Small intestine (tissue), 7 donors: ENCODE results near the gene ZNF516. TPM values are rescaled to one million over a fixed set of nuclear protein-coding genes. Genes with fewer than 3 reads are reported as not detected.

ENCODE experiments used
- DNase-seq, 2 donors: peaks; one replicate each; pipeline versions ENCODE4 v3.0.0 to v3.0.0-alpha.2; 2013
- FAIRE-seq: peaks from 2 replicates; lab custom pipeline; 2012; peaks lifted over from hg19 to GRCh38; lab: Jason Lieb, UNC
- H3K27ac ChIP-seq, 3 donors: one replicate each; pipeline ENCODE4 v1.5.1; 2013; ENCODE audit warnings: low read length in 2 of 3, mild to moderate bottlenecking in 2 of 3, control low read depth in 1 of 3, inconsistent platforms in 1 of 3, low read depth in 1 of 3, moderate library complexity in 1 of 3
- H3K27me3 ChIP-seq, 3 donors: one replicate each; pipeline ENCODE4 v1.6.1; 2013; ENCODE audit warnings: low read length in 3 of 3, inconsistent platforms in 1 of 3; ENCODE audit not compliant: control insufficient read depth in 3 of 3, insufficient read depth in 3 of 3
- H3K36me3 ChIP-seq, 3 donors: one replicate each; pipeline ENCODE4 v1.6.1; 2013; ENCODE audit warnings: low read length in 3 of 3, inconsistent platforms in 1 of 3, low read depth in 1 of 3, mild to moderate bottlenecking in 1 of 3, moderate library complexity in 1 of 3; ENCODE audit not compliant: control insufficient read depth in 3 of 3, insufficient read depth in 2 of 3
- H3K4me1 ChIP-seq, 3 donors: one replicate each; pipeline ENCODE4 v1.6.1; 2013; ENCODE audit warnings: low read length in 2 of 3, inconsistent platforms in 1 of 3, low read depth in 1 of 3, mild to moderate bottlenecking in 1 of 3, moderate library complexity in 1 of 3; ENCODE audit not compliant: control insufficient read depth in 3 of 3, insufficient read depth in 2 of 3
- H3K4me3 ChIP-seq, 3 donors: one replicate each; pipeline ENCODE4 v1.5.1; 2013; ENCODE audit warnings: low read length in 3 of 3, control low read depth in 1 of 3, inconsistent platforms in 1 of 3, low read depth in 1 of 3, mild to moderate bottlenecking in 1 of 3, moderate library complexity in 1 of 3
- H3K9me3 ChIP-seq, 2 donors: one replicate each; pipeline ENCODE4 v1.6.1; 2013; ENCODE audit warnings: low read depth in 1 of 2, low read length in 1 of 2; ENCODE audit not compliant: control insufficient read depth in 2 of 2, insufficient read depth in 1 of 2
- WGBS, 3 donors: extraction: QIAGEN DNeasy Blood & Tissue Kit; methylation state at CpG; one replicate each; pipeline ENCODE4 v1.1.7; 2013; 5-methylcytosine and 5-hydroxymethylcytosine counted together
- polyA plus RNA-seq, 4 donors: library from polyadenylated mRNA; stranded (reverse) in 3 of 4; unstranded in 1 of 4; fragments of 200-250 nt in 3 of 4; fragments of 120-200 nt in 1 of 4; gene quantifications; one replicate each; pipeline versions ENCODE4 v1.2.1 to v1.2.3, GENCODE V29; 2013
- donor health status: healthy with polysubstance abuse.
- donor health status: control.
- donor health status: control.
- donor health status: Bipolar disorder and iron deficiency.
- donor health status: healthy.

The ZNF516 gene
- polyA plus RNA-seq, 4 donors = 4.6 to 15.9 (median 6.5) TPM

DNA sequence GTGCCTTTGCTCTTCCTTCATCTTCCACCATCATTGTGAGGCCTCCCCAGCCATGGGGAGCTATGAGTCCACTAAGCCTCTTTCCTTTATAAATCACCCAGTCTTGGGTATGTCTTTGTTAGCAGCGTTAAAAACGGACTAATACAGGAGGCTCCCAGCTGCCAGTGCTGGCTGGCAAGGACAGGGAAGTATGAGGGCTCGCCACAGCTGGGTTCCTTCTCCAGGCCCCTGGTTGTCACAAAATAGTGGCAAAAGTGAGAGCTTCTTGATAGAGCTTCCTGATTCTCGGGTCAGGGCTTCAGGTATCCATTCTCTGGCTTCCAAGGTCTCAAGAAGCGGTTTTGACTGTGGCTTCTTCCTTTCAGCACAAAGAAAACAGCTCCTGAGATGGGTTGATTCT is 85.0 kb downstream of the ZNF516 start:
- WGBS, 3 donors = 87 to 99% (median 90%) methylated on average over 5 of the region's 5 CpGs
- no peak overlapping the region for H3K4me3 ChIP-seq
- H3K36me3 ChIP-seq = peaks cover 0 to 45% (median 0%) of the 10 kb centered on the region in 3 donors
- H3K4me1 ChIP-seq = no peaks in the 10 kb centered on the region
- H3K9me3 ChIP-seq = peaks cover 0 to 9% of the 10 kb centered on the region in 2 donors
- no peaks in the 10 kb centered on the region for H3K27me3 ChIP-seq
- no peak overlapping the region for H3K27ac ChIP-seq
- FAIRE-seq = no peak
- DNase-seq = no peak

DNA sequence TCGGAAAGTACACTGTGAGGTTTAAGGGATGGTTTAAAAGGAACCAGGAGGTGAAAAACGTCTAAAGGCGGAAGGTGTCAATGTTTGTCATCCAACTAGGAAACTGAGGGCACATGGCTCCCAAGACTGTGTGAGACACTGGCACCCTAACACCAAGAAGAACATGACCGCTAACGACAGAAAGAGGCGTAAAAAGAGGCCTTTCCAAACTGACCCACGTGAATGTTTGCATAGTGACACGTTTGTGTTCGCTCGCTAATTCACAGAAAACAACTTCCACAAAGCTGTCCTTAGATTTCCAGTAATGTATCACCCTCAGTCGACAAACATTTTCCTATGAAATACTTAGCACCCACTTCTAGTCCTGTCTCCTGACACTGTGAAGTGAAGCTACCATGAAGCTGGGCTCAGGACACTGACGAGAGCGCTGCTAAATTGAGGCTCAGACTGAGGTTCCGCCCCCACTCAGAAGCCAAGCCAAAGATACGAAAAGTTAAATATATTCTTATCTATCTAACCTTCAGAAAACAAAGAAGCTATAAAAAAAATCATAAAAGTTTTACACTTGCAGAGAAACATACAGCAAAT is 86.5 kb downstream of the ZNF516 start:
- 76 to 85% (median 85%) methylated on average over 15 of the region's 15 CpGs for WGBS, 3 donors
- H3K4me1 ChIP-seq = no peaks in the 10 kb centered on the region
- H3K4me3 ChIP-seq = no peak overlapping the region
- H3K27me3 ChIP-seq = no peaks in the 10 kb centered on the region
- peaks cover 0 to 54% (median 0%) of the 10 kb centered on the region in 3 donors for H3K36me3 ChIP-seq
- H3K27ac ChIP-seq = no peak overlapping the region
- DNase-seq (no peak), FAIRE-seq (no peak)
- H3K9me3 ChIP-seq = peaks cover 0 to 9% of the 10 kb centered on the region in 2 donors

DNA sequence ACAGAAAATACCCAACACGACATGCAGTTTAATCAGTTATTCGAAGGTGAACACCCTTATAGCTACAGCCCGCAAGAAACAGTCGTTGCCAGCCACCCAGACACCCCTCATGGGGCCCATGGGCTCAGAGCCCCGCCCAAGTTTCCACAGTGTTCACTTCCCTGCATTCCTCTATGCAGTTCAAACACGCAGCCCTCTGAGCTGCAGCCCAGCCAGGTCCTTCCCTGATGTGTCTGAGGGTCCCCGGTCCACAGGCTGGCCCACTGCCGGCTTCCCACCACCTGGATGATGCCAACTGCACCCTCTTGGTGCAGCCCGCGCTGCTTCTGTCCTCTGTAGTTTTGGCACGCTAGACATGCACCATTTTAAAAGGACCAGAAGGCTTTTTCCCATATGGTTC is 87.4 kb downstream of the ZNF516 start:
- 85 to 93% (median 88%) methylated on average over 11 of the region's 11 CpGs for WGBS, 3 donors
- Histone ChIP-seq H3K4me3 (no peak overlapping the region), H3K27ac (no peak overlapping the region), H3K36me3 (peaks cover 0 to 57% (median 0%) of the 10 kb centered on the region in 3 donors), H3K9me3 (peaks cover 0 to 9% of the 10 kb centered on the region in 2 donors), H3K27me3 (no peaks in the 10 kb centered on the region), H3K4me1 (no peaks in the 10 kb centered on the region)
- no peak for DNase-seq
- FAIRE-seq = no peak

DNA sequence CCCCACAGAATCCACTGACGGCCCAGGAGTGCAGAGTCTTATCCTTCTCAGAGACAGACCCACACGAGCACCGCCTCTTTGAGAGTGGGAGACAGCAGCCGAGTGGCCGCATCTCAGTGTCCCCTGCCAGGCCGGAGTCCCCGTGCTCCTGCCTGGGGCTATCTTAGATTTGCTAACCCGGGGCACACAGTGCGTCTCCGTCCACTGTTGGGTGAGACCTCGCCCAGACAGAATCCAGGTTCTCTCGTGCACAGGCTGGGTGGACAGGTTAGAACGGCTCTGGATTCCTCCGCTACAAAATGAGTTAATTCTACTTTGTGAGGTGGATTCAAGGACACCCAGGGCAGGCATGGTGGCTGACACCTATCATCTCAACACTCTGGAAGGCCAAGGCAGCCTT is 88.3 kb downstream of the ZNF516 start:
- FAIRE-seq = no peak
- no peak overlapping the region for H3K4me3 ChIP-seq
- no peaks in the 10 kb centered on the region for H3K4me1 ChIP-seq
- WGBS, 3 donors = 93 to 97% (median 96%) methylated on average over 14 of the region's 14 CpGs
- no peak overlapping the region for H3K27ac ChIP-seq
- DNase-seq = no peak
- H3K27me3 ChIP-seq = no peaks in the 10 kb centered on the region
- peaks cover 0 to 9% of the 10 kb centered on the region in 2 donors for H3K9me3 ChIP-seq
- peaks cover 0 to 59% (median 0%) of the 10 kb centered on the region in 3 donors for H3K36me3 ChIP-seq

DNA sequence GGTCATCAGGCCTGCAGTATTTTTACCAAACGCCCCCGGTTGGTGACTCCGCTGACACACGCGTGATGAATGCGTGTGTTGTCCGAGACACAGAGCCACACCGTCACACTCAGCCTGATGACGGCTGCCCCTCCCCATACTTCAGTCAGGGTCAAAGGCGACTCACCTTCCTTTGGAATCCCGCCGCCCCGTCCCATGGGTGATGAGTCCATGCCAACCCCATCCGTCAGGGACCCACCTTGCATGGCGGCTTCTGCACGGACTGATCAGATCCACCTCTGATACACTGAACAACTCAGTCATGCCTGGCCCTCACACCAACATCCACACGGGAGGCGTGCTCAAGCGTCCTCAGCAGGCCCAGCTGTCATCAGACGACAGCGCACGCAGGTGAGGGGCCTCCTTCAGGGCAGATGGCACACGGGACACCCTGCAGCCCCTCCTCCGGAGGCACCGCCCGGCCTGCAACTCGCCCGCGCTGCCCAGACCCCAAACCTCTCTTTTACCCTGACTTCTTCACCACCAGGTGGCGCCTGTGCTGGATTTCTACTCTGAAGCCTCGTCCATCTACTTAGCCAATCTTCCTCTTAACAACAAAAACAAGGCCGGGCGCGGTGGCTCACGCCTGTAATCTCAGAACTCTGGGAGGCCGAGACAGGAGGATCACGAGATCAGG is 89.2 kb downstream of the ZNF516 start:
- H3K27ac ChIP-seq = no peak overlapping the region
- H3K36me3 ChIP-seq = peaks cover 0 to 62% (median 0%) of the 10 kb centered on the region in 3 donors
- no peaks in the 10 kb centered on the region for H3K4me1 ChIP-seq
- H3K9me3 ChIP-seq = peaks cover 0 to 9% of the 10 kb centered on the region in 2 donors
- DNase-seq (no peak), FAIRE-seq (no peak)
- 79 to 86% (median 85%) methylated on average over 37 of the region's 37 CpGs for WGBS, 3 donors
- no peak overlapping the region for H3K4me3 ChIP-seq
- H3K27me3 ChIP-seq = no peaks in the 10 kb centered on the region

DNA sequence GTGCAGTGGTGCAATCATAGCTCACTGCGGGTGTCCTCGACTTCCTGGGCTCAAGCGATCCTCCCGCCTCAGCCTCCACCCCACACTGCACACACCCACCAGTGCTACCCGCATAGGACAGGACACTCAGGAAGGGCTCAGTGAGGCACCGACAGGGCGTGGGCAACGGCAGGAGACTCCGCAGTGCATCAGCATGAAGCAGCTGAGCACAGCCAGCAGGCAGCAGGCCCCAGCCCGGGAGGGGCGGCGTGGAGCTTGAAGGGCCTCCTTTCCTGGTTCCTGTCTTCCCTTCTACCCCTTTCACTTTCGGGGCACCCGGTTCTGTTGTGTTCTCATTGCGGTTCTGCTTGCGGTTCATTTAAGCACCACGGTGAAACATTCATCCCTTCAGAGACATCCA is 89.8 kb downstream of the ZNF516 start:
- Histone ChIP-seq H3K4me3 (no peak overlapping the region), H3K36me3 (peaks cover 0 to 61% (median 0%) of the 10 kb centered on the region in 3 donors), H3K4me1 (no peaks in the 10 kb centered on the region), H3K27ac (no peak overlapping the region), H3K27me3 (no peaks in the 10 kb centered on the region), H3K9me3 (peaks cover 0 to 8% of the 10 kb centered on the region in 2 donors)
- no peak for FAIRE-seq
- WGBS, 3 donors = 85 to 88% (median 87%) methylated on average over 17 of the region's 17 CpGs
- no peak for DNase-seq

DNA sequence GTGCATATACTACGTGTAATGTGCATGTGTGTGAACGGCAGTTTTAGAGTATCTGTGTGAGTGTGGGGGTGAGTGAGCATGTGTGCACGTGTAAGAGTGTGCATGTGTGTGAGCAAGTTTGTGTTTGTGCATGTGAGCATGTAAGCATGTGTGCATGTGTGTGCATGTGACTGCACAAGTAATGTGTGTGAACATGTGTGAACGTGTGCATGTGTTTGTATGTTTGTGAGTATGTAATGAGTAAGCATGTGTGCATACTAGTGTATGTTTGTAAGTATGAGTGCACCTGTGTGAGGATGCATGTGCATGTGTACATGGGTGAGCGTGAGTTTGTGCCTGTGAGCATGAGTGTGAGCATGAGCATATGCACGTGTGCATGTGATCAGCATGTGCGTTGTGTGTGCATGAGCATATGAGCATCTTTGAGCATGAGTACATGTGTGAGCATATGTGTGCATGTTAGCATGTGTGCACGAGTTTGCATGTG is 90.7 kb downstream of the ZNF516 start:
- WGBS, 3 donors = 91 to 94% (median 91%) methylated on average over 8 of the region's 8 CpGs
- H3K36me3 ChIP-seq = peaks cover 0 to 53% (median 0%) of the 10 kb centered on the region in 3 donors
- DNase-seq = no peak
- no peak overlapping the region for H3K27ac ChIP-seq
- FAIRE-seq = no peak
- no peaks in the 10 kb centered on the region for H3K27me3 ChIP-seq
- H3K4me1 ChIP-seq = no peaks in the 10 kb centered on the region
- H3K9me3 ChIP-seq = no peaks in the 10 kb centered on the region
- H3K4me3 ChIP-seq = no peak overlapping the region

DNA sequence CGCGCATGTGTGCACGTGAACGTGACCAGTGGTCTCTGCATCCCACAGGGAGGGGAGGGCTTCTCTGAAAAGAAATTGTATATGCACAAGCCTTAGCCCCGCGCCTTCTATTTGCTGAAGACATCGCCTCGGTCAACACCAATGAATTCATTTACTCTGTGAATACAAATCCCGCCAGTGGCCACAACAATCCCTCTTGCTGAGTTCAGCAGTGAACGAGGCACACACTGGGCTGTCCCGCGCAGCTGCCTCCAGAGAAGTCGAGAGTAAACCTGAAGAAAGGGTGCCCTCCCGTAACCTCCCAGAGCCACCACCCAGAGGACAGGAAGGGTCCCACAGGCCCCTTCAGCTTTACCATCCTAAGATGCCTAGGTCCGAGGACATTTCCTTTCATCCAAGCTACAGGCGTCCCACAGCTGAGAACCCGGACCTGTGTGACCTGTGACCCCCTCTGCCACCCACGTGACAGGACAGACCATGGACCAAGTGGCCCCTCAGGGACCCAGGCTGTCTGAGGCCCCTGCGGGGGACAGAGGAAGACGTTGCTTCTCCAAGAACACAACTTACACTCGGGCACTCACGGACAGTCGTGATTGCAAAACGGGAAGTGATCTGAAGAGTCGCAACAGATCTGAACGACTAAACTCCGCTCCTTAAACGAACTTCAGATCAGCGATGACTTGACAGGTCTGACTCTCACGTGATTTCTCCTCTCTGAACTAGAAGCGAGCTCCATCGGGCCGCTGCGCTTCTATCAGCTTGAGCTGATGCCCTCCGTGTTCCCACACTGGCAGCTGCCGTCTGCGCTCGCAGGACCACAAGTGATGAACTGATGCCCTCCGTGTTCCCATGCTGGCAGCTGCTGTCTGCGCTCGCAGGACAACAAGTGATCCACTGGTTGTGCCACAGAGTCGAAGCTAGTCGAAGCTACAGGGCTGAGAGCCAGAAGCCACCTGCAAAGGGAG is 92.7 kb downstream of the ZNF516 start:
- no peak for FAIRE-seq
- no peak overlapping the region for H3K27ac ChIP-seq

More for the DNA sequence above, 92.7 kb downstream of the ZNF516 start:
- DNase-seq = no peak
- H3K4me3 ChIP-seq = no peak overlapping the region
- peaks cover 0 to 47% (median 0%) of the 10 kb centered on the region in 3 donors for H3K36me3 ChIP-seq
- no peaks in the 10 kb centered on the region for H3K4me1 ChIP-seq
- H3K27me3 ChIP-seq = no peaks in the 10 kb centered on the region
- WGBS, 3 donors = 91% methylated on average over 43 of the region's 43 CpGs
- no peaks in the 10 kb centered on the region for H3K9me3 ChIP-seq
